GM12872 (cell line): ENCODE data around the gene LRRC8E.

ENCODE experiments used
- CTCF ChIP-seq: IDR thresholded peaks from 3 replicates; pipeline ENCODE4 v1.5.1; 2011; ENCODE audit warnings: low read depth, mild to moderate bottlenecking, low read length, moderate library complexity; ENCODE audit not compliant: insufficient read depth

The LRRC8E gene

GRCh38 chr19:7871437-7872305 is 16.6 kb upstream of the LRRC8E start:
- no peak for TF ChIP-seq CTCF

GRCh38 chr19:7872306-7873204 is 15.8 kb upstream of the LRRC8E start:
- TF ChIP-seq CTCF, result no peak

- TF ChIP-seq CTCF, result no peak
Observed at GRCh38 chr19:7873304-7874075, 14.8 kb upstream of the LRRC8E start.

GRCh38 chr19:7874076-7874896 is 14.0 kb upstream of the LRRC8E start, which contains the start of gene PRR36:
TSS of gene PRR36 (minus strand) at chr19:7874390. CDS start at chr19:7873689, 701 bp downstream.
- TF ChIP-seq CTCF, result no peak

GRCh38 chr19:7874897-7875273 is 13.4 kb upstream of the LRRC8E start:
- TF ChIP-seq CTCF, result no peak

- no peak for TF ChIP-seq CTCF
Observed at GRCh38 chr19:7877249-7877836, 11.0 kb upstream of the LRRC8E start.
